Tracheal epithelial cell (primary cell): ENCODE measurements around the gene DRGX. TPM values are rescaled to one million over a fixed set of nuclear protein-coding genes. Genes with fewer than 3 reads are reported as not detected.

Experiments
- total RNA-seq: library from RNA; depleted of rRNA; stranded (reverse); fragments of >200 nt; gene quantifications from 2 replicates; pipeline ENCODE4 v1.2.1, GENCODE V29; 2014

DRGX gene
- not detected in 2 replicates for total RNA-seq

GRCh38 chr10:49395741-49396665, at the start of gene DRGX:
DRGX (minus strand) TSS chr10:49396089; CDS start chr10:49395440, 649 bp downstream.

Other genes with a start within 250 kb of the DRGX start
- 0.48 TPM in 1 of 2 replicates, not detected in the other for gene TMEM273, start 207.7 kb downstream of the DRGX start, total RNA-seq
- not detected in 2 replicates for gene C10orf71, start 96.9 kb downstream of the DRGX start, total RNA-seq
- 13.7 and 20.0 TPM in 2 replicates for gene ERCC6, start 143.0 kb upstream of the DRGX start, total RNA-seq
- gene SLC18A3, start 214.2 kb upstream of the DRGX start, total RNA-seq = not detected in 2 replicates
- not detected in 2 replicates for gene CHAT, start 217.9 kb upstream of the DRGX start, total RNA-seq